T-helper 2 cell treated with Interferon-gamma antibody and Interleukin-4, amounts not matched to agents 5 μg/mL and 100 μg/mL, for 36 hours (primary cell): ENCODE data around the gene C2orf42.
"Not testable (repeated sequence)": the region's sequence is repeated elsewhere in the genome, so short reads cannot be mapped to it uniquely, and the experiment has no call there.

Experiments
- DNase-seq: peaks from one replicate; pipeline ENCODE4 v3.0.0; 2021; ENCODE audit warnings: low spot score
- H3K27ac Mint-ChIP-seq: one replicate; pipeline ENCODE4 v1.8.0; 2021; ENCODE audit warnings: mild to moderate bottlenecking, mixed read lengths
- H3K27me3 Mint-ChIP-seq: one replicate; pipeline ENCODE4 v1.8.0; 2021; ENCODE audit warnings: low read depth, mixed read lengths
- H3K36me3 Mint-ChIP-seq: one replicate; pipeline ENCODE4 v1.8.0; 2021; ENCODE audit warnings: low read depth, mixed read lengths
- H3K4me1 Mint-ChIP-seq: one replicate; pipeline ENCODE4 v1.8.0; 2021; ENCODE audit warnings: low read depth, mixed read lengths
- H3K4me3 Mint-ChIP-seq: one replicate; pipeline ENCODE4 v1.8.0; 2022; ENCODE audit warnings: mild to moderate bottlenecking, moderate library complexity, mixed read lengths
- H3K9me3 Mint-ChIP-seq: one replicate; pipeline ENCODE4 v1.8.0; 2021; ENCODE audit warnings: mixed read lengths

The C2orf42 gene

DNA sequence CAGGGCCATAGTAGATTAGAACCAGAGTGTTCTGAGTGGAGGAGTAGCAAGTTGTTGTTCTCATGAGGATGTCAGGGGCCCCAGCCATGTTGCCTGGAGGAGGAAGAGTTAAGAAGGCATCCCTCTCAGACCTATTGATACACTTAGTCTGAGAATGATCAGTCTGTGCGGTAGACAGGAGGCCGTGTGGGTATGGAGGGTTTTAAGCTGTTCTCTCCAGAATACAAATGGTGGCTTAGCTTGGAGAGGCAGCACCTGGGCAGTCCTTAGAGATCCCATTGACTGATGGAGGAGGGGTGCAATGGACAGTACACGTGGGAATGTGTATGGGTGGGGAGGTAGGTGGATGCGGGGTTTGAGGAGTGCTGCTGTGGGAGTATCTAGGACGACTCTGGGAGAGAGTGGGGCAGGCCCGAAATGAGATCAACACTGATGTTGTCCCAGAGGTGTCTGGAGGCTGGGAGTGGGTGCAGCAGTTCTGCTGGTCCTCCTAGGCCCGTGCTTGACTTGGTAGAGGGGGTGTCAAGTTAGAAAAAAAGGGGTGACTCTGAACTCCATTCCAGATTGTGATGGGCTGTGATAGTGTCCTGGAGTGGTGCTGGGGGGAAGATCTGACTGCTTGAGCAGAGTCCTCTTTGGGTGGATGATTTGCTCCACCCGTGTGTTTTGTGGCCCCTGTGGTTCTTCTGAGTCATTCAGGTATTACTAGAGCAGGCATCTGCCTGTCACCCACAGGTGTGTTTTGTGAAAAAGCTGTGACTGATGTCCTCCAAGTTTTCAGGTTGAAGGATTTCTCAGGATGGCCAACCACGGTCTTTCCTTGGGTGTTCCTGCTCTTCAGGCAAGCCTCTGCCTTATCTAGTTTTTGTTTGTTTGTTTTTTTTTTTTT is 44.7 kb downstream of the C2orf42 start:
- Mint-ChIP-seq H3K4me1 (peaks cover 35% of the 10 kb centered on the region), H3K27ac (peak overlapping the region; percentile 64), H3K36me3 (peaks cover 20% of the 10 kb centered on the region), H3K4me3 (no peak overlapping the region), H3K9me3 (no peaks in the 10 kb centered on the region), H3K27me3 (no peaks in the 10 kb centered on the region)
- no peak for DNase-seq

- no peaks in the 10 kb centered on the region for H3K9me3 Mint-ChIP-seq
- H3K27ac Mint-ChIP-seq = peak overlapping the region; percentile 38
- no peak for DNase-seq
- H3K4me1 Mint-ChIP-seq = peaks cover 43% of the 10 kb centered on the region
- no peaks in the 10 kb centered on the region for H3K27me3 Mint-ChIP-seq
- no peak overlapping the region for H3K4me3 Mint-ChIP-seq
- peaks cover 16% of the 10 kb centered on the region for H3K36me3 Mint-ChIP-seq
Measured at GRCh38 chr2:70145144-70145490, 45.7 kb downstream of the C2orf42 start.

GRCh38 chr2:70144443-70145143 is 46.2 kb downstream of the C2orf42 start:
- Mint-ChIP-seq H3K4me1 (peaks cover 46% of the 10 kb centered on the region), H3K27ac (peak overlapping the region; percentile 66), H3K27me3 (no peaks in the 10 kb centered on the region), H3K36me3 (peaks cover 11% of the 10 kb centered on the region), H3K4me3 (no peak overlapping the region), H3K9me3 (no peaks in the 10 kb centered on the region)
- no peak for DNase-seq

GRCh38 chr2:70143314-70144150 is 47.3 kb downstream of the C2orf42 start:
- peaks cover 45% of the 10 kb centered on the region for H3K4me1 Mint-ChIP-seq
- peak; percentile 57 for DNase-seq
- H3K9me3 Mint-ChIP-seq = no peaks in the 10 kb centered on the region
- H3K36me3 Mint-ChIP-seq = no peaks in the 10 kb centered on the region
- H3K27ac Mint-ChIP-seq = peak overlapping the region; percentile 98
- H3K27me3 Mint-ChIP-seq = no peaks in the 10 kb centered on the region
- peak overlapping the region; percentile 87 for H3K4me3 Mint-ChIP-seq

DNA sequence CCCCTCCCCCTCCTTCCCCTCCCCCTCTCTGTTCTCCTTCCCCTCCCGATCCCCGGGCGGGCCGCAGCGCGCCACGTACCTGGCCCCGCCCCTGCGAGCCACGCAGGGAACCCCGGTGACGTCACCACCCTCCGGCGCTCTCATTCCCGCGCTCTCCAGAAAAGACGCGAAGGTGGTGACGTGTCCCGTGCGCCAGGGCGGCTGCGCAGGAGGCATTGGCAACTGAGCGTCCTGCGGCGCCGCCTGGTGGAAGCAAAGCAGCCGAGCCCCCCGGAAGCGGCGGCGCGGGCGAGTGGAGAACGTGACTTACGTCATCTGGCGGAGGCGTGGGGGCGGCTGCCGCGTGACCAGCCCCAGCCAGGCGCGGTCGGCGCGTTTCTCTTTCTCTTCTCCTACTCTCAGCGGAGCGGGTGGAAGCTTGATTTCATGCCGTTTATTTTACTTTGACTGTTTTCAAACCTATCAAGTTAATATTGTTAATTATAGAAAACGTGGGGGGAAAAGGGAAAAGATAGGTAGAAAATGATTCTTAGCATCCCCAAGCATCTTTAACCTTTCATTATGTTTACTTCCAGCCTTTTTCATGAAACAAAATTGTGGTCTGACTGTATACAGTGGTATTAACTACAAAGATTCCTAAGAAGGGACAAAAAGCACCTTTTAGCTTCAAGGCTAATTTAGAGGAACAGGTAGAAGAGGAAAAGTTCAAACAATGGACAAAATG is 48.1 kb downstream of the C2orf42 start:
- Mint-ChIP-seq H3K9me3 (no peaks in the 10 kb centered on the region), H3K36me3 (no peaks in the 10 kb centered on the region), H3K27ac (peak overlapping the region; percentile 98), H3K4me1 (peaks cover 50% of the 10 kb centered on the region), H3K4me3 (peak overlapping the region; percentile 87), H3K27me3 (no peaks in the 10 kb centered on the region)
- peak; percentile 100 for DNase-seq

- no peaks in the 10 kb centered on the region for H3K27me3 Mint-ChIP-seq
- peaks cover 3% of the 10 kb centered on the region for H3K36me3 Mint-ChIP-seq
- DNase-seq = no peak
- H3K4me3 Mint-ChIP-seq = peak overlapping the region; percentile 88
- peaks cover 54% of the 10 kb centered on the region for H3K4me1 Mint-ChIP-seq
- H3K9me3 Mint-ChIP-seq = peaks cover 3% of the 10 kb centered on the region
- H3K27ac Mint-ChIP-seq = peak overlapping the region; percentile 98
Measured at GRCh38 chr2:70141902-70142589, 48.8 kb downstream of the C2orf42 start.

DNA sequence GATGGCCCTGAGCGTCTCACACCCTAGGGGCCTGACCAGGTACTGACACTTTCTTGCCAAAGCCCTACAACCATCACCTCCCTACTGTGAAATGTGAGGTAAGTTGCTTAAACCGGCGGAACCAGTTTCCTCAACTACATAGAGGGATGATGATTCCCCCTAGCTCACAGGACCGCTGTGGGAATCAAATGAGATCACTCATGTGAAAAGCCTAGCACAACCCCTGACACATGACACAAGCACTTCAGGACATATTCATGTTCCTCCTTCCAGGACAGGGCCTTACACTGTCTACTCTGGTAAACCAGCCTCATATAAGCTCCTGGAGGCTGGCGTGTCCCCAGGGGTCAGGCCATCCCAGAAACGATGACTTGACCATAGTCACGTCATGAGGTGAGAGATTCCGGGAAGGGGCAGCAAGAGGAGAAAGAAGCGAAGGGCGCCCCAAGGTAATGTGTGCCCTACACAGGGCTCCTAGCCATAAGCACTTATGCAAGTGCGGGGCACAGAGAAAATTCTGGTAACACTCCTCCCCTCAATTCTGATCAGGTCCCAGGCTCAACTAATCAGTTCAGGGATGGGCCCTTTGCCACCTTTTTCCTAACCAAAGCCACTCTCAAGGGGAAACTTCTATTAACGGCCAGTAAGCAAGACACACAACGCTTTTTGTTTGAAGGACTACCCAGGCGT is 49.5 kb downstream of the C2orf42 start:
- Mint-ChIP-seq H3K4me1 (peaks cover 54% of the 10 kb centered on the region), H3K27me3 (no peaks in the 10 kb centered on the region), H3K9me3 (peaks cover 3% of the 10 kb centered on the region), H3K36me3 (peaks cover 3% of the 10 kb centered on the region), H3K4me3 (peak overlapping the region; percentile 88), H3K27ac (peak overlapping the region; percentile 98)
- DNase-seq = peak; percentile 61

GRCh38 chr2:70140791-70141211 is 50.0 kb downstream of the C2orf42 start:
- H3K36me3 Mint-ChIP-seq = peaks cover 3% of the 10 kb centered on the region
- H3K4me3 Mint-ChIP-seq = peak overlapping the region; percentile 88
- peak overlapping the region; percentile 98 for H3K27ac Mint-ChIP-seq
- H3K4me1 Mint-ChIP-seq = peaks cover 52% of the 10 kb centered on the region
- DNase-seq = no peak
- peaks cover 3% of the 10 kb centered on the region for H3K9me3 Mint-ChIP-seq
- no peaks in the 10 kb centered on the region for H3K27me3 Mint-ChIP-seq

DNA sequence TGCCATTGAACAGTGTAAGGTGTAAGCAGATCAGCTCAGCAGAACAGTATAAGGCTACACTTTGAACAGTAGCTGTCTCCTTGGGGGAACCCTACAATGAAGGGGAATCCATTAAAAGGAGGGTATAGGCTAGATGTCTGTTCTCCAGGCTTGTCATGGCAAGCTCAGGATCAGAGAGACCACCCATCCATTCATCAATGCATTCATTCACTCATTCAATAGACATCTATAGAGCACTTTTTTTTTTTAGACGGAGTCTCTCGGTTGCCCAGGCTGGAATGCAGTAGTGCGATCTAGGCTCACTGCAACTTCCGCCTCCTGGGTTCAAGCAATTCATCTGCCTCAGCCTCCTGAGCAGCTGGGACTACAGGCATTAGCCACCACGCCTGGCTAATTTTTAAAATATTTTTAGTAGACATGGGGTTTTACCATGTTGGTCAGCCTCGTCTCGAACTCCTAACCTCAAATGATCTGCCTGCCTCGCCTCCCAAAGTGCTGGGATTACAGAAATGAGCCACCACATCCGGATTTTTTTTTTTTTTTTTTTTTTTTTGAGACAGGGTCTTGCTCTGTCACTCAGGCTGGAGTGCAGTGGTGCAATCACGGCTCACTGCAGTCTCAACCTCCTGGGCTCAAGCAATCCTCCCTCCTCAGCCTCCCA is 56.4 kb downstream of the C2orf42 start:
- Mint-ChIP-seq H3K4me3 (peak overlapping the region; percentile 88), H3K4me1 (peaks cover 64% of the 10 kb centered on the region), H3K27ac (peak overlapping the region; percentile 98)
- not testable (repeated sequence) for DNase-seq, H3K27me3 Mint-ChIP-seq, H3K36me3 Mint-ChIP-seq, H3K9me3 Mint-ChIP-seq

GRCh38 chr2:70133491-70134322 is 57.1 kb downstream of the C2orf42 start:
- Mint-ChIP-seq H3K27ac (peak overlapping the region; percentile 98), H3K36me3 (peaks cover 3% of the 10 kb centered on the region), H3K4me1 (peaks cover 62% of the 10 kb centered on the region), H3K27me3 (no peaks in the 10 kb centered on the region), H3K4me3 (peak overlapping the region; percentile 88), H3K9me3 (peaks cover 3% of the 10 kb centered on the region)
- DNase-seq = peak; percentile 63

DNA sequence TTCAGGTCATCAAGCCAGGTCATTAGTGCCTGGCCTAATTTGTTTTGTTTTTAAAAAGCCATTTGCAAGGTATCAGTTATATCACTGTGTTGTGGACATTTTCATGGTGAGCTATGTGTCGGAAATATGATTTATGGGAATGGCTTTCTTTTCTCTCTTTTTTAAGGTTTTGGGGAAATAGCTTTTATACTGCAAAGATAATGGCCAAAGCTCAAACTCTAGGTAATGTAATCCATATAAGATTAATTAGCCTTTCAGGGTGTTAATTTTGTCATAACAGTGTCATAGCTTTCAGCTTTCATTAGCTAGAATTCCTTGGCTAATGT is 57.7 kb downstream of the C2orf42 start:
- peaks cover 64% of the 10 kb centered on the region for H3K4me1 Mint-ChIP-seq
- H3K27me3 Mint-ChIP-seq = no peaks in the 10 kb centered on the region
- no peak for DNase-seq
- H3K36me3 Mint-ChIP-seq = peaks cover 3% of the 10 kb centered on the region
- peak overlapping the region; percentile 88 for H3K4me3 Mint-ChIP-seq
- peaks cover 3% of the 10 kb centered on the region for H3K9me3 Mint-ChIP-seq
- peak overlapping the region; percentile 98 for H3K27ac Mint-ChIP-seq
